ENCODE data around the gene OR2H2. TPM values are rescaled to one million over a fixed set of nuclear protein-coding genes. Genes with fewer than 3 reads are reported as not detected.

OR2H2 gene
- not detected for polyA plus RNA-seq (2012; ENCODE audit: insufficient read depth, insufficient read length, low read depth)

GRCh38 chr6:29584821-29585220 is at the start of gene OR2H2:
OR2H2 (plus strand) TSS chr6:29585121; CDS start chr6:29587945, 2,824 bp downstream.
- H3K9me3 ChIP-seq = no peaks in the 10 kb centered on the region
- TF ChIP-seq CTCF (IDR thresholded peaks at IDR 0.05; ENCODE audit: low read depth, low read length) = no peak
- no peak within 1 kb of the TSS for H3K4me3 ChIP-seq (ENCODE audit: low read depth, low read length)
- no peak for DNase-seq
- H3K36me3 ChIP-seq = no peaks in the 10 kb centered on the region
- peaks cover 21% of the 10 kb centered on the region for H3K27me3 ChIP-seq
- H3K4me1 ChIP-seq = no peaks in the 10 kb centered on the region

GRCh38 chr6:29537714-29538403 is 47.1 kb upstream of the OR2H2 start:
- Histone ChIP-seq H3K4me1 (no peaks in the 10 kb centered on the region), H3K36me3 (no peaks in the 10 kb centered on the region), H3K9me3 (no peaks in the 10 kb centered on the region), H3K4me3 (ENCODE audit: low read depth, low read length) (no peak overlapping the region), H3K27me3 (no peaks in the 10 kb centered on the region)
- no peak for DNase-seq
- no peak for TF ChIP-seq CTCF (IDR thresholded peaks at IDR 0.05; ENCODE audit: low read depth, low read length)

DNA sequence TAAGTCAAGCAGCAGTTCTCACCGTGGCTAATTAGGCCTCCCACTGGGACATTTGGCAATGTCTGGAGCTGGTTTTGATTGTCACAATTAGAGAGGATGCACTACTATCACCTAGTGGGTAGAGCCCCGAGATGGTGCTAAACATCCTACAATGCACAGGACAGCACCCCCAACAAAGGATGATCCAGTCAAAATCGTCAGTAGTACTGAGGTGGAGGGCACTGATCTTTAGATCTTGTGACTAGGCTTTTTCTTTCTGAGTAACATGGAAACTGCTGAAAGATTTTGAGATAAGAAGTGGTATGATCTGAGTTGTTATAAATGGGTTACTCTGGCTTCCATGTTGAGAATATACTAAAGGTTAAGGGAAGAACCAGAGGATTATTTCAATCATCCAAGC is 37.3 kb upstream of the OR2H2 start:
- no peaks in the 10 kb centered on the region for H3K9me3 ChIP-seq
- no peaks in the 10 kb centered on the region; the same call in 1 of the 2 replicates for H3K27me3 ChIP-seq
- H3K4me1 ChIP-seq = no peaks in the 10 kb centered on the region
- DNase-seq = no peak
- no peak for TF ChIP-seq CTCF (IDR thresholded peaks at IDR 0.05; ENCODE audit: low read depth, low read length)
- no peak overlapping the region for H3K4me3 ChIP-seq (ENCODE audit: low read depth, low read length)
- no peaks in the 10 kb centered on the region for H3K36me3 ChIP-seq

DNA sequence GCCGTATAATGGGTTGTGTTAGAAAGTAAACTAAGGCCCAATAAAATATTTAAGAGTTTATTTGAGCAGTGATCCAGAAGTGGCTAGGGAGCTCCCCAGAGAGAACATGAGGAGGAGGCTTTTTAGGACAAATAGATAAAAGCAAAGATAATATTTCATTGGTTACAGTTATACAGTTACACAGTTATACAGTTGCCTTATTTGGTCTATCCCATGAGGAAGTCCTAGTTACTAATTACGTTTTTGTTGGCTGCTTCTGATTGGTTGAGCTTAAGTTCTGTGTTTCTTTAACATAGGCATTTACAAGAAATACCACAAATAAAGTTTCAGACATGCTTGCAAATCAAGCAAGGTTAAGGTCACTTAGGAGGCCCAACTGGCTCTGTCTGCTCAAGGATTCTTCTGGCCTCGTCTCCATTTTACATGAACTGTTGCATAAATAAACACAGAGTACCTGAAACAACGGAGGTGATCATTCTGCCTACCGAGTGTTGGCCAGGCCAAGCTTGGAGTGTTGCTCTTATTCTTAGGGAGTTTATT is 32.3 kb upstream of the OR2H2 start:
- H3K27me3 ChIP-seq = peaks cover 28% of the 10 kb centered on the region
- DNase-seq = no peak
- H3K4me1 ChIP-seq = no peaks in the 10 kb centered on the region
- H3K36me3 ChIP-seq = no peaks in the 10 kb centered on the region
- TF ChIP-seq CTCF (IDR thresholded peaks at IDR 0.05; ENCODE audit: low read depth, low read length) = no peak
- H3K4me3 ChIP-seq (ENCODE audit: low read depth, low read length) = no peak overlapping the region
- no peaks in the 10 kb centered on the region for H3K9me3 ChIP-seq

DNA sequence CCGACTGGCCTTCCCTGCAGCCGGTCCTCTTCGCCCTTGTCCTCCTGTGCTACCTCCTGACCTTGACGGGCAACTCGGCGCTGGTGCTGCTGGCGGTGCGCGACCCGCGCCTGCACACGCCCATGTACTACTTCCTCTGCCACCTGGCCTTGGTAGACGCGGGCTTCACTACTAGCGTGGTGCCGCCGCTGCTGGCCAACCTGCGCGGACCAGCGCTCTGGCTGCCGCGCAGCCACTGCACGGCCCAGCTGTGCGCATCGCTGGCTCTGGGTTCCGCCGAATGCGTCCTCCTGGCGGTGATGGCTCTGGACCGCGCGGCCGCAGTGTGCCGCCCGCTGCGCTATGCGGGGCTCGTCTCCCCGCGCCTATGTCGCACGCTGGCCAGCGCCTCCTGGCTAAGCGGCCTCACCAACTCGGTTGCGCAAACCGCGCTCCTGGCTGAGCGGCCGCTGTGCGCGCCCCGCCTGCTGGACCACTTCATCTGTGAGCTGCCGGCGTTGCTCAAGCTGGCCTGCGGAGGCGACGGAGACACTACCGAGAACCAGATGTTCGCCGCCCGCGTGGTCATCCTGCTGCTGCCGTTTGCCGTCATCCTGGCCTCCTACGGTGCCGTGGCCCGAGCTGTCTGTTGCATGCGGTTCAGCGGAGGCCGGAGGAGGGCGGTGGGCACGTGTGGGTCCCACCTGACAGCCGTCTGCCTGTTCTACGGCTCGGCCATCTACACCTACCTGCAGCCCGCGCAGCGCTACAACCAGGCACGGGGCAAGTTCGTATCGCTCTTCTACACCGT is 31.5 kb upstream of the OR2H2 start:
- DNase-seq = peak; percentile 23
- H3K36me3 ChIP-seq = no peaks in the 10 kb centered on the region

More for the DNA sequence above, 31.5 kb upstream of the OR2H2 start:
- no peak overlapping the region for H3K4me3 ChIP-seq (ENCODE audit: low read depth, low read length)
- TF ChIP-seq CTCF (IDR thresholded peaks at IDR 0.05; ENCODE audit: low read depth, low read length) = no peak
- H3K4me1 ChIP-seq = no peaks in the 10 kb centered on the region
- H3K27me3 ChIP-seq = peaks cover 28% of the 10 kb centered on the region
- H3K9me3 ChIP-seq = no peaks in the 10 kb centered on the region

Measured in BE2C (cell line).